HG02981 (cell line): ENCODE results near the gene UMAD1.
"Not testable (repeated sequence)": the region's sequence is repeated elsewhere in the genome, so short reads cannot be mapped to it uniquely, and the experiment has no call there.

Experiments
- ATAC-seq: cut with Tn5 transposase; IDR thresholded peaks from one replicate; pipeline ENCODE4 v1.9.1; 2021; ENCODE audit warnings: mild to moderate bottlenecking, moderate library complexity; ENCODE audit not compliant: unreplicated experiment

The UMAD1 gene

GRCh38 chr7:7820939-7821338, 180.4 kb downstream of the UMAD1 start:
- ATAC-seq = no peak

- no peak for ATAC-seq
These were observed 181.0 kb downstream of the UMAD1 start for GRCh38 chr7:7821517-7821916.

GRCh38 chr7:7825294-7825693, 184.7 kb downstream of the UMAD1 start:
- not testable (repeated sequence) for ATAC-seq

GRCh38 chr7:7829667-7830066, 189.1 kb downstream of the UMAD1 start:
- no peak for ATAC-seq

GRCh38 chr7:7830122-7830878, 189.7 kb downstream of the UMAD1 start:
- no peak for ATAC-seq

- no peak for ATAC-seq
These were observed 192.0 kb downstream of the UMAD1 start for GRCh38 chr7:7832518-7832917.

GRCh38 chr7:7834761-7835160, 194.2 kb downstream of the UMAD1 start:
- no peak for ATAC-seq

GRCh38 chr7:7841027-7841426, 200.5 kb downstream of the UMAD1 start:
- no peak for ATAC-seq

- no peak for ATAC-seq
These were observed 202.7 kb downstream of the UMAD1 start for GRCh38 chr7:7843240-7843639.

GRCh38 chr7:7843972-7844371, 203.4 kb downstream of the UMAD1 start:
- ATAC-seq = no peak

GRCh38 chr7:7848246-7848645, 207.7 kb downstream of the UMAD1 start:
- peak; percentile 70 for ATAC-seq

- no peak for ATAC-seq
These were observed 208.3 kb downstream of the UMAD1 start for GRCh38 chr7:7848892-7849291.

GRCh38 chr7:7850150-7850549, 209.6 kb downstream of the UMAD1 start:
- no peak for ATAC-seq

- no peak for ATAC-seq
These were observed 210.8 kb downstream of the UMAD1 start for GRCh38 chr7:7851381-7851780.

GRCh38 chr7:7851991-7852390, 211.4 kb downstream of the UMAD1 start:
- no peak for ATAC-seq

GRCh38 chr7:7857143-7857583, 216.6 kb downstream of the UMAD1 start:
- no peak for ATAC-seq

- ATAC-seq = no peak
These were observed 218.0 kb downstream of the UMAD1 start for GRCh38 chr7:7858559-7858958.

- ATAC-seq = no peak
These were observed 218.9 kb downstream of the UMAD1 start for GRCh38 chr7:7859411-7859810.

- ATAC-seq = no peak
These were observed 220.7 kb downstream of the UMAD1 start for GRCh38 chr7:7861211-7861633.

GRCh38 chr7:7862393-7862792, 221.8 kb downstream of the UMAD1 start:
- ATAC-seq = no peak

GRCh38 chr7:7867846-7868571, 227.5 kb downstream of the UMAD1 start:
- ATAC-seq = no peak

GRCh38 chr7:7868572-7868899, 228.0 kb downstream of the UMAD1 start:
- ATAC-seq = no peak
